Endothelial cell of umbilical vein (primary cell): ENCODE data around the gene ARHGEF38. TPM values are rescaled to one million over a fixed set of nuclear protein-coding genes. Genes with fewer than 3 reads are reported as not detected.

Experiments
- BruUV-seq: library from RNA; stranded (reverse); fragments of 400-500 nt; replicated peaks from 2 replicates; lab custom pipeline; 2021; lab: Mats Ljungman, UMichigan
- CTCF ChIA-PET: fragments of 300-600, 350-600 bp; sonication (Branson Sonifier 250); formaldehyde crosslinking; loops from one replicate; lab custom pipeline; 2021; ENCODE audit warnings: antibody characterized with exemption, inconsistent platforms; lab: Charles Lee
- POLR2A ChIA-PET: fragments of 300-600, 350-600 bp; sonication (Branson Sonifier 250); formaldehyde crosslinking; loops from one replicate; lab custom pipeline; 2021; ENCODE audit warnings: antibody characterized with exemption, inconsistent platforms; lab: Charles Lee
- DNase-seq: peaks from one replicate; pipeline ENCODE4 v3.0.0-alpha.2; 2011; ENCODE audit warnings: low read depth, low spot score
- FAIRE-seq: peaks from 2 replicates; lab custom pipeline; 2011; peaks lifted over from hg19 to GRCh38; lab: Jason Lieb, UNC
- H2AFZ ChIP-seq: 2 replicates; pipeline ENCODE4 v1.6.0; 2012; ENCODE audit warnings: low read depth, low read length, control low read depth, inconsistent platforms
- H3K27ac ChIP-seq: 2 replicates; pipeline ENCODE4 v1.5.1; 2011; ENCODE audit warnings: low read depth, mild to moderate bottlenecking, control low read depth, low read length, moderate library complexity; ENCODE audit not compliant: insufficient read depth
- H3K27me3 ChIP-seq, 2 experiments: 2 replicates each; pipeline versions ENCODE4 v1.6.0 to v1.6.1; 2011; ENCODE audit warnings: low read length in 2 of 2, mixed read lengths in 1 of 2; ENCODE audit not compliant: control insufficient read depth in 2 of 2, insufficient read depth in 2 of 2
- H3K36me3 ChIP-seq, 2 experiments: 2 replicates in 1 of 2; 3 replicates in 1 of 2; pipeline ENCODE4 v1.5.1; 2011; ENCODE audit warnings: low read length in 2 of 2, mild to moderate bottlenecking in 1 of 2, moderate library complexity in 1 of 2; ENCODE audit not compliant: control insufficient read depth in 2 of 2, insufficient read depth in 2 of 2; ENCODE audit errors: extremely low read depth in 1 of 2
- H3K4me1 ChIP-seq: 3 replicates; pipeline ENCODE4 v1.5.1; 2011; ENCODE audit warnings: mild to moderate bottlenecking, low read length; ENCODE audit not compliant: control insufficient read depth, insufficient read depth; ENCODE audit errors: extremely low read depth
- H3K4me2 ChIP-seq: 2 replicates; pipeline ENCODE4 v1.6.1; 2011; ENCODE audit warnings: low read length, control low read depth, mixed read lengths; ENCODE audit not compliant: insufficient read depth
- H3K4me3 ChIP-seq, 3 experiments: fragments of 200-600 bp in 1 of 3; sonication (generic), shearing (Covaris generic) in 1 of 3; replicated peaks in 1 of 3; 2 replicates each; pipeline ENCODE4 v1.5.1; 2011 to 2016; ENCODE audit warnings: control low read depth in 3 of 3, low read length in 3 of 3, mild to moderate bottlenecking in 2 of 3, inconsistent platforms in 1 of 3, low read depth in 1 of 3, moderate library complexity in 1 of 3; ENCODE audit not compliant: insufficient read depth in 1 of 3
- H3K79me2 ChIP-seq: 2 replicates; pipeline ENCODE4 v1.6.0; 2012; ENCODE audit warnings: low read length, inconsistent platforms; ENCODE audit not compliant: control insufficient read depth, insufficient read depth
- H3K9ac ChIP-seq: replicated peaks from 2 replicates; pipeline ENCODE3; 2011; ENCODE audit warnings: low read length, control low read depth; ENCODE audit not compliant: insufficient read depth; ENCODE audit errors: extremely low read depth
- H3K9me1 ChIP-seq: replicated peaks from 3 replicates; pipeline ENCODE4 v1.6.0; 2011; ENCODE audit warnings: mild to moderate bottlenecking, low read length; ENCODE audit not compliant: control insufficient read depth, insufficient read depth; ENCODE audit errors: extremely low read depth
- H3K9me3 ChIP-seq: replicated peaks from 2 replicates; pipeline ENCODE4 v1.5.1; 2012; ENCODE audit warnings: low read length, inconsistent platforms; ENCODE audit not compliant: control insufficient read depth, insufficient read depth
- H4K20me1 ChIP-seq: replicated peaks from 2 replicates; pipeline ENCODE3; 2011; ENCODE audit warnings: mild to moderate bottlenecking, low read length; ENCODE audit not compliant: control insufficient read depth, insufficient read depth; ENCODE audit errors: extremely low read depth
- EZH2 ChIP-seq: IDR thresholded peaks from 2 replicates; pipeline ENCODE4 v1.6.1; 2012; ENCODE audit warnings: borderline replicate concordance, low read depth, mild to moderate bottlenecking, moderate library complexity, low read length, inconsistent platforms; ENCODE audit not compliant: severe bottlenecking
- FOS ChIP-seq: IDR thresholded peaks from 2 replicates; pipeline ENCODE4 v1.6.1; 2011; ENCODE audit warnings: mild to moderate bottlenecking, low read length, moderate library complexity, borderline replicate concordance; ENCODE audit not compliant: insufficient read depth
- GATA2 ChIP-seq: IDR thresholded peaks from 2 replicates; pipeline ENCODE4 v1.7.0; 2011; ENCODE audit warnings: low read depth, mild to moderate bottlenecking, moderate library complexity, mixed read lengths, low read length; ENCODE audit not compliant: insufficient read length, insufficient read depth
- JUN ChIP-seq: IDR thresholded peaks from 2 replicates; pipeline ENCODE4 v1.6.1; 2011; ENCODE audit warnings: borderline replicate concordance, low read depth; ENCODE audit not compliant: insufficient read length, insufficient read depth
- MYC ChIP-seq: IDR thresholded peaks from one replicate; pipeline ENCODE4 v1.6.1; 2011; ENCODE audit warnings: mild to moderate bottlenecking, low read depth, low read length
- POLR2A ChIP-seq: IDR thresholded peaks from 2 replicates; pipeline ENCODE4 v1.6.1; 2012; ENCODE audit warnings: low read depth, mild to moderate bottlenecking, control low read depth, low read length
- POLR2AphosphoS5 ChIP-seq: IDR thresholded peaks from 2 replicates; pipeline ENCODE4 v1.6.1; 2012; ENCODE audit warnings: low read depth, mild to moderate bottlenecking, control low read depth, low read length, moderate library complexity; ENCODE audit not compliant: insufficient read depth
- dilution Hi-C: fragments of 300-500 bp; cut with MboI; formaldehyde crosslinking; loops from one replicate; pipeline ENCODE4 v1.15.0; 2019; ENCODE audit warnings: low sequenced_read_pairs; ENCODE audit not compliant: extremely low pct_ligation_motif_present
- intact Hi-C: fragments of 100-400 bp; cut with micrococcal nuclease; formaldehyde crosslinking; loops from one replicate; pipeline ENCODE4 v1.10.0; 2022
- polyA plus RNA-seq, 4 experiments: library from polyadenylated mRNA; depleted of rRNA in 3 of 4; stranded (reverse) in 3 of 4; unstranded in 1 of 4; fragments of >200 nt; gene quantifications; 2 replicates each; pipeline versions ENCODE4 v1.2.1 to v1.2.3, GENCODE V29; 2011 to 2012; ENCODE audit warnings: missing spikeins in 1 of 4
- total RNA-seq: library from RNA; stranded (reverse); gene quantifications from 2 replicates; pipeline ENCODE4 v1.2.3, GENCODE V29; 2021
- TF ChIP-seq, protein P1 (sequence below), 2 donors: IDR thresholded peaks; 1 replicate in 1 of 2; 2 replicates in 1 of 2; pipeline ENCODE4 v1.5.1; 2011; ENCODE audit warnings: low read length in 2 of 2, mild to moderate bottlenecking in 2 of 2, moderate library complexity in 2 of 2, control low read depth in 1 of 2, inconsistent platforms in 1 of 2, low read depth in 1 of 2; ENCODE audit not compliant: insufficient read depth in 1 of 2; ENCODE audit errors: extremely low read depth in 1 of 2
- TF ChIP-seq, protein P2 (sequence below): IDR thresholded peaks from 2 replicates; pipeline ENCODE4 v1.6.1; 2011; ENCODE audit not compliant: insufficient read depth, insufficient read length

Gene ARHGEF38
- total and polyA plus RNA-seq, 2 donors (not counting 3 experiments of a cell fraction or from before 2014, with no cell fraction given), result not detected

DNA sequence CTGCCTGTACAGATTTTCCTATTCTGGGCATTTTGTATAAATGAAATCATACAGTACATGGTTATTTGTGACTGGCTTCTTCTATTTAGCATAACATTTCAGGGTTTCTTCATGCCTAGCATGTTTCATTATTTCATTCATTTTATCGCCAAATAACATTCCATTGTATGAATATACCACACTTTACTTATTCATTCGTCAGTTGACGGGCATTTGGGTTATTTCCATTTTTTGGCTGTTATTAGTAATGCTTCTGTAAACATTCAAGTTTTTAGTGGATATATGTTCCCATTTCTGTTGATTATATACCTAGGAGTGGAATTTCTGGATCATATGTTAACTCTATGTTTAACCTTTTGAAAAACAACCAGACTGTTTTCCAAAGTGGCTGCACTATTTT lies 108.6 kb downstream of the ARHGEF38 start:
- TF ChIP-seq POLR2AphosphoS5, result no peak
- no peak for TF ChIP-seq GATA2
- no peak for TF ChIP-seq MYC
- TF ChIP-seq JUN, result no peak
- TF ChIP-seq EZH2, result no peak
- no peak for TF ChIP-seq POLR2A
- no peak for TF ChIP-seq FOS
- TF ChIP-seq, protein P1, sequence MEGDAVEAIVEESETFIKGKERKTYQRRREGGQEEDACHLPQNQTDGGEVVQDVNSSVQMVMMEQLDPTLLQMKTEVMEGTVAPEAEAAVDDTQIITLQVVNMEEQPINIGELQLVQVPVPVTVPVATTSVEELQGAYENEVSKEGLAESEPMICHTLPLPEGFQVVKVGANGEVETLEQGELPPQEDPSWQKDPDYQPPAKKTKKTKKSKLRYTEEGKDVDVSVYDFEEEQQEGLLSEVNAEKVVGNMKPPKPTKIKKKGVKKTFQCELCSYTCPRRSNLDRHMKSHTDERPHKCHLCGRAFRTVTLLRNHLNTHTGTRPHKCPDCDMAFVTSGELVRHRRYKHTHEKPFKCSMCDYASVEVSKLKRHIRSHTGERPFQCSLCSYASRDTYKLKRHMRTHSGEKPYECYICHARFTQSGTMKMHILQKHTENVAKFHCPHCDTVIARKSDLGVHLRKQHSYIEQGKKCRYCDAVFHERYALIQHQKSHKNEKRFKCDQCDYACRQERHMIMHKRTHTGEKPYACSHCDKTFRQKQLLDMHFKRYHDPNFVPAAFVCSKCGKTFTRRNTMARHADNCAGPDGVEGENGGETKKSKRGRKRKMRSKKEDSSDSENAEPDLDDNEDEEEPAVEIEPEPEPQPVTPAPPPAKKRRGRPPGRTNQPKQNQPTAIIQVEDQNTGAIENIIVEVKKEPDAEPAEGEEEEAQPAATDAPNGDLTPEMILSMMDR (IDR thresholded peaks at IDR 0.05; ENCODE audit: extremely low read depth in 1 of 2, insufficient read depth in 1 of 2, low read depth in 1 of 2, low read length in 2 of 2), result no peak
- TF ChIP-seq, protein P2, sequence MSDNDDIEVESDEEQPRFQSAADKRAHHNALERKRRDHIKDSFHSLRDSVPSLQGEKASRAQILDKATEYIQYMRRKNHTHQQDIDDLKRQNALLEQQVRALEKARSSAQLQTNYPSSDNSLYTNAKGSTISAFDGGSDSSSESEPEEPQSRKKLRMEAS, result no peak
- Histone ChIP-seq H2AFZ (no peak overlapping the region), H3K4me3 (no peak overlapping the region), H3K9me1 (no peaks in the 10 kb centered on the region), H4K20me1 (no peaks in the 10 kb centered on the region), H3K9ac (no peak overlapping the region), H3K4me2 (no peak overlapping the region), H3K27me3 (no peaks in the 10 kb centered on the region), H3K79me2 (no peaks in the 10 kb centered on the region), H3K4me1 (no peaks in the 10 kb centered on the region), H3K9me3 (no peaks in the 10 kb centered on the region), H3K36me3 (no peaks in the 10 kb centered on the region), H3K27ac (no peak overlapping the region)
- dilution Hi-C loops, result no loop called here
- ChIA-PET CTCF (no interaction called here), POLR2A (no interaction called here)
- DNase-seq (no peak), FAIRE-seq (no peak)
- BruUV-seq, result no TSS peak
- intact Hi-C loops, result no loop called here
